GM13977 (cell line): ENCODE measurements around the gene PRM3.

Experiments used
- DNase-seq: peaks from one replicate; pipeline ENCODE4 v3.0.0; 2012; ENCODE audit warnings: low spot score
- CTCF ChIP-seq: IDR thresholded peaks from 2 replicates; pipeline ENCODE4 v1.5.1; 2012; ENCODE audit warnings: mild to moderate bottlenecking, control low read depth; ENCODE audit not compliant: insufficient read depth; ENCODE audit errors: extremely low read depth, missing control alignments
- in situ Hi-C: fragments of 300-500 bp; cut with MboI; formaldehyde crosslinking; loops from one replicate; pipeline ENCODE4 v1.12.0; 2022; ENCODE audit warnings: low sequenced_read_pairs, low pct_unique_long_range_greater_than_20kb, mixed read lengths, inconsistent platforms; ENCODE audit not compliant: unreplicated experiment

Gene PRM3, protein sequence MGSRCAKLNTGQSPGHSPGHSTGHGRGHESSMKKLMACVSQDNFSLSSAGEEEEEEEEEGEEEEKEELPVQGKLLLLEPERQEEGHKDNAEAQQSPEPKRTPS

DNA sequence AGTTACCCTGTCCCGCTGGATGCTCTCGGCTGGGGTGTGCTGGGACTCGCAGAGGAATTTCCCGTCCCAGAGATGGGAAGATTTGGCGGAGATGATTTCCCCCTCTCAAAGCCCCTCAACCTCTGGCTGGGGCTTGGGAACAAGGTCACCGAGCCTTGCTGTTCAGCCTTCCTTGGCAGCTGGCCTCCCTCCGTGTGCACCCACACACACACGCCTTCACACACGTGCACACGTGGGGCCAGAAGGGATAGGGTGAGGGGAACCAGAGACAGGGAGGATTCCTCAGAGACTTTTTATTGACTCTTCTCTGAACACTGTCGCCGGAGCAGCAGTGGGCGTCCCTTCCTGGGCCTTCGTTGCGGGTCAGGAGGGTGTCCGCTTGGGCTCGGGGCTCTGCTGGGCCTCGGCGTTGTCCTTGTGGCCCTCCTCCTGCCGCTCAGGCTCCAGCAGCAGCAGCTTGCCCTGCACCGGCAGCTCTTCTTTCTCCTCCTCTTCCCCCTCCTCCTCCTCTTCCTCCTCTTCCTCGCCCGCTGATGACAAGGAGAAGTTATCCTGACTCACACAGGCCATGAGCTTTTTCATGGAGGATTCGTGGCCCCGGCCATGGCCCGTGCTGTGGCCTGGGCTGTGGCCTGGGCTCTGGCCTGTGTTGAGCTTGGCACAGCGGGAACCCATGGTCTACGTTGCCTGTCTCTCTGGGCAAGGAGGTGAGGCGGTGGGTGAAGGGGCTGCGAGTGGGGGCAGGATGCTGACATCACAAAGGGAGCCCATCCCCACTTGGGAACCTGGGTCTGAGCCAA is at the start of gene PRM3:
PRM3 (minus strand) TSS at position 709 of the 800 bp plus-strand sequence; CDS start at position 675, 34 bp downstream.
- TF ChIP-seq CTCF: no peak
- in situ Hi-C loops: no loop called here
- no peak for DNase-seq

- in situ Hi-C loops: no loop called here
- no peak for DNase-seq
These were observed 49.4 kb upstream of the PRM3 start for GRCh38 chr16:11322823-11323222.

GRCh38 chr16:11321662-11322061 is 48.2 kb upstream of the PRM3 start:
- DNase-seq: no peak
- no peak for TF ChIP-seq CTCF
- in situ Hi-C loops: no loop called here

More at GRCh38 chr16:11322823-11323222, 49.4 kb upstream of the PRM3 start:
- no peak for TF ChIP-seq CTCF

- in situ Hi-C loops: no loop called here
- TF ChIP-seq CTCF: no peak
- DNase-seq: no peak
These were observed 46.7 kb upstream of the PRM3 start for GRCh38 chr16:11320170-11320569.

DNA sequence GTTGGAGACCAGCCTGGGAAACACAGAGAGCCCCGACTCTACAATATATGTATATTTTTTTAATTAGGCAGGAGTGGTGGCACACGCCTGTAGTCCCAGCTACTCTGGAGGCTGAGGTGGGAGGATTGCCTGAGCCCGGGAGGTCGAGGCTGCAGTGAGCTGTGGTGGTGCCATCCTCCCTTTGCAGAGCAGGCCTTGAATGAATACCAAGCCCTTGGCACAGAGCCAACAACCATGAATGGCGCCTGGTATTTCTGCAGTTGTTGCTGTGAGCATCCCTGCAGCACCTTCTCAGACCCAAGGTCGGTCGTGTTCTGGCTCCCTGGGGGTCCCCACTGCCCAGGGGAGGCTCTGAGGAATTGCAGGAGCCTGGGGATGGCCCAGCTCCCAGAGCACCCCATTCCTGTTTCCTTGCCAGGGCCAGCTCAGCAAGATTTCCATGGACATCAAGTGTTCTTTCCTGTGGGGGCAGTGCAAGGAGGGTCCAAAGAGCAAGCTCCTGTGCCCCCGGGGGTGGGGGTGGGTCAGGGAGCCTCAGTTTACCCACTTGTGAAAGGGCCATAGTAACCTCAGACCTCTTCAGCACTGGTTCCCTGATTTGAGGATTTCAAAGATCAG is 46.2 kb upstream of the PRM3 start:
- in situ Hi-C loops: no loop called here
- no peak for DNase-seq
- TF ChIP-seq CTCF: no peak

DNA sequence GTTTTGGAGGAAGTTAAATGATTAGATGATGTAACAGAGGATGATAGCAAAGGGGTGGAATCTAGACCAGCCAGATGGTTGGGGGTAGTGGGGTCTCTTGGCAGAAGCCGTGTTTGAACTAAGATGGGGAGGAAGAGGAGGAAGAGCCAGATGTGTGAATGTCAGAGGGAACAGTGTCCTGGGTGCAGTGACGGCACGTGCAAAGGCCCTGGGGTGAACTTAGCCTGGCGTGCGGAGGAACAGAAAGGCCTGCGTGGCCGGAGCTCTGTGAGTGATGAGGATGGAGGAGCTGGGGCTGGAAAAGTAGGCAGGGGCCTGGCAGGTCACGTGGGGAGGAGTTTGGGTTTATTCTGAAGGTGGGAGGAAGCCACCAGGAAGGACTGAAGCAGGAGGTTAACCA is 45.4 kb upstream of the PRM3 start:
- in situ Hi-C loops: no loop called here
- DNase-seq: no peak

More for the DNA sequence above, 45.4 kb upstream of the PRM3 start:
- no peak for TF ChIP-seq CTCF
